H7 (cell line): ENCODE measurements around the gene ZDHHC7. TPM values are rescaled to one million over a fixed set of nuclear protein-coding genes. Genes with fewer than 3 reads are reported as not detected.

ENCODE experiments used
- DNase-seq: peaks from one replicate; pipeline ENCODE4 v3.0.0; 2012
- H3K27me3 ChIP-seq: 2 replicates; pipeline ENCODE4 v1.6.0; 2011; ENCODE audit warnings: mild to moderate bottlenecking, low read length; ENCODE audit not compliant: control insufficient read depth, insufficient read depth
- H3K36me3 ChIP-seq: replicated peaks from 2 replicates; pipeline ENCODE4 v1.5.1; 2011; ENCODE audit warnings: low read length; ENCODE audit not compliant: control insufficient read depth, insufficient read depth
- H3K4me3 ChIP-seq: 2 replicates; pipeline ENCODE4 v1.5.1; 2011; ENCODE audit warnings: low read depth, mild to moderate bottlenecking, control low read depth, low read length, moderate library complexity; ENCODE audit not compliant: insufficient read depth
- total RNA-seq: library from RNA; depleted of rRNA; stranded (reverse); fragments of >200 nt; shearing (Covaris generic); gene quantifications from 2 replicates; pipeline ENCODE4 v1.2.3, GENCODE V29; 2014

ZDHHC7 gene
- total RNA-seq, 1 experiment from 2014 or later: 56.9 TPM

GRCh38 chr16:84985079-84986065 is 26.0 kb downstream of the ZDHHC7 start:
- H3K36me3 ChIP-seq: peaks cover 24% of the 10 kb centered on the region
- DNase-seq: no peak

GRCh38 chr16:84982434-84982833 is 28.9 kb downstream of the ZDHHC7 start:
- peaks cover 14% of the 10 kb centered on the region for H3K36me3 ChIP-seq
- no peak for DNase-seq
- H3K4me3 ChIP-seq: no peak overlapping the region
- no peaks in the 10 kb centered on the region for H3K27me3 ChIP-seq

More at GRCh38 chr16:84985079-84986065, 26.0 kb downstream of the ZDHHC7 start:
- Histone ChIP-seq H3K27me3 (no peaks in the 10 kb centered on the region), H3K4me3 (no peak overlapping the region)

GRCh38 chr16:84979516-84979915 is 31.8 kb downstream of the ZDHHC7 start:
- Histone ChIP-seq H3K4me3 (no peak overlapping the region), H3K36me3 (peaks cover 21% of the 10 kb centered on the region), H3K27me3 (no peaks in the 10 kb centered on the region)
- no peak for DNase-seq

GRCh38 chr16:84976644-84977400 is 34.5 kb downstream of the ZDHHC7 start:
- no peaks in the 10 kb centered on the region for H3K27me3 ChIP-seq
- no peak overlapping the region for H3K4me3 ChIP-seq
- peaks cover 15% of the 10 kb centered on the region for H3K36me3 ChIP-seq
- DNase-seq: no peak

- no peak for DNase-seq
- Histone ChIP-seq H3K4me3 (no peak overlapping the region), H3K36me3 (peaks cover 12% of the 10 kb centered on the region), H3K27me3 (no peaks in the 10 kb centered on the region)
These were observed 35.8 kb downstream of the ZDHHC7 start for GRCh38 chr16:84975522-84975921.

- H3K4me3 ChIP-seq: no peak overlapping the region
- H3K36me3 ChIP-seq: peaks cover 12% of the 10 kb centered on the region
- DNase-seq: peak; percentile 68
- no peaks in the 10 kb centered on the region for H3K27me3 ChIP-seq
These were observed 36.3 kb downstream of the ZDHHC7 start for GRCh38 chr16:84975066-84975465.

- Histone ChIP-seq H3K4me3 (no peak overlapping the region), H3K36me3 (peaks cover 12% of the 10 kb centered on the region), H3K27me3 (no peaks in the 10 kb centered on the region)
- DNase-seq: no peak
These were observed 37.4 kb downstream of the ZDHHC7 start for GRCh38 chr16:84973776-84974523.

- peaks cover 12% of the 10 kb centered on the region for H3K36me3 ChIP-seq
- DNase-seq: no peak
These were observed 38.1 kb downstream of the ZDHHC7 start for GRCh38 chr16:84973236-84973635.

GRCh38 chr16:84970447-84971127 is 40.7 kb downstream of the ZDHHC7 start:
- DNase-seq: peak; percentile 91
- peaks cover 1% of the 10 kb centered on the region for H3K36me3 ChIP-seq
- H3K27me3 ChIP-seq: no peaks in the 10 kb centered on the region
- H3K4me3 ChIP-seq: no peak overlapping the region

More at GRCh38 chr16:84973236-84973635, 38.1 kb downstream of the ZDHHC7 start:
- Histone ChIP-seq H3K4me3 (no peak overlapping the region), H3K27me3 (no peaks in the 10 kb centered on the region)

GRCh38 chr16:84967828-84968227 is 43.5 kb downstream of the ZDHHC7 start:
- Histone ChIP-seq H3K4me3 (no peak overlapping the region), H3K36me3 (no peaks in the 10 kb centered on the region), H3K27me3 (no peaks in the 10 kb centered on the region)
- DNase-seq: no peak

- DNase-seq: no peak
- Histone ChIP-seq H3K4me3 (no peak overlapping the region), H3K36me3 (no peaks in the 10 kb centered on the region), H3K27me3 (no peaks in the 10 kb centered on the region)
These were observed 45.6 kb downstream of the ZDHHC7 start for GRCh38 chr16:84965428-84966415.

- DNase-seq: no peak
- H3K36me3 ChIP-seq: no peaks in the 10 kb centered on the region
- H3K4me3 ChIP-seq: no peak overlapping the region
- H3K27me3 ChIP-seq: no peaks in the 10 kb centered on the region
These were observed 46.8 kb downstream of the ZDHHC7 start for GRCh38 chr16:84964386-84965128.
